PC-9 (cell line): ENCODE measurements around the gene SPSB2. TPM values are rescaled to one million over a fixed set of nuclear protein-coding genes. Genes with fewer than 3 reads are reported as not detected.

ENCODE experiments used
- Bru-seq: library from RNA; stranded (reverse); fragments of 400-500 nt; gene quantifications from one replicate; lab custom pipeline; 2021; lab: Mats Ljungman, UMichigan
- BruChase-seq, 2 experiments: library from RNA; stranded (reverse); fragments of 400-500 nt; gene quantifications; one replicate each; lab custom pipeline; 2021; lab: Mats Ljungman, UMichigan
- BruUV-seq: library from RNA; stranded (reverse); fragments of 400-500 nt; replicated peaks from 2 replicates; lab custom pipeline; 2021; lab: Mats Ljungman, UMichigan
- CTCF ChIA-PET: fragments of 300-600 bp; sonication (Branson Sonifier 250); formaldehyde crosslinking; loops from one replicate; lab custom pipeline; 2022; ENCODE audit warnings: antibody characterized with exemption; lab: Charles Lee
- POLR2A ChIA-PET: fragments of 300-600 bp; sonication (Branson Sonifier 250); formaldehyde crosslinking; loops from one replicate; lab custom pipeline; 2022; ENCODE audit warnings: antibody characterized with exemption; ENCODE audit not compliant: unreplicated experiment; lab: Charles Lee
- DNase-seq, 2 experiments: peaks; one replicate each; pipeline versions ENCODE4 v3.0.0 to v3.0.0-alpha.2; 2015 to 2022; ENCODE audit warnings: mixed read lengths in 1 of 2
- H2AFZ ChIP-seq: fragments of 200-600 bp; sonication (generic); 2 replicates; pipeline ENCODE4 v1.8.1; 2017; ENCODE audit warnings: antibody characterized with exemption
- H3F3A ChIP-seq: fragments of 200-600 bp; sonication (generic); 2 replicates; pipeline ENCODE4 v1.8.1; 2017; ENCODE audit warnings: antibody characterized with exemption, mild to moderate bottlenecking, low read depth; ENCODE audit not compliant: insufficient read depth
- H3K27ac ChIP-seq: fragments of 200-600 bp; sonication (generic); 2 replicates; pipeline ENCODE4 v1.6.1; 2016; ENCODE audit warnings: mixed run types
- H3K27me3 ChIP-seq: fragments of 200-600 bp; sonication (generic); 2 replicates; pipeline ENCODE4 v1.6.1; 2016; ENCODE audit warnings: low read depth, mixed run types; ENCODE audit not compliant: insufficient read depth
- H3K36me3 ChIP-seq: fragments of 200-600 bp; sonication (generic); 2 replicates; pipeline ENCODE4 v1.6.1; 2016; ENCODE audit warnings: low read depth, mixed run types
- H3K4me1 ChIP-seq: fragments of 200-600 bp; sonication (generic); replicated peaks from 2 replicates; pipeline ENCODE4 v1.6.1; 2016; ENCODE audit warnings: mixed run types; ENCODE audit not compliant: insufficient read depth
- H3K4me2 ChIP-seq: fragments of 200-600 bp; sonication (generic); 2 replicates; pipeline ENCODE4 v1.6.1; 2017; ENCODE audit warnings: mixed run types
- H3K4me3 ChIP-seq: fragments of 200-600 bp; sonication (generic); 2 replicates; pipeline ENCODE4 v1.6.1; 2016; ENCODE audit warnings: mixed run types
- H3K79me2 ChIP-seq: fragments of 200-600 bp; sonication (generic); 2 replicates; pipeline ENCODE4 v1.6.1; 2017; ENCODE audit warnings: low read depth, mixed run types
- H3K9me2 ChIP-seq: fragments of 200-600 bp; sonication (generic); 2 replicates; pipeline ENCODE4 v1.8.1; 2017; ENCODE audit warnings: mild to moderate bottlenecking; ENCODE audit not compliant: insufficient read depth
- H3K9me3 ChIP-seq: fragments of 200-600 bp; sonication (generic); 2 replicates; pipeline ENCODE4 v1.8.1; 2016; ENCODE audit warnings: low read depth; ENCODE audit not compliant: insufficient read depth
- H4K20me1 ChIP-seq: fragments of 200-600 bp; sonication (generic); 2 replicates; pipeline ENCODE4 v1.8.1; 2017; ENCODE audit not compliant: insufficient read depth
- EZH2 ChIP-seq: fragments of 200-600 bp; sonication (generic); IDR thresholded peaks from 2 replicates; pipeline ENCODE4 v1.8.0; 2017; ENCODE audit warnings: antibody characterized with exemption, low read depth
- intact Hi-C: fragments of 100-400 bp; cut with micrococcal nuclease; formaldehyde crosslinking; loops from one replicate; pipeline ENCODE4 v1.10.0; 2022; ENCODE audit not compliant: unreplicated experiment
- long read RNA-seq: library from polyadenylated mRNA; stranded (forward); transcript quantifications from one replicate; pipeline ENCODE4 v2.0.0, GENCODE V29; 2022
- total RNA-seq: library from RNA; stranded (reverse); gene quantifications from 2 replicates; pipeline ENCODE4 v1.2.3, GENCODE V29; 2021
- TF ChIP-seq, protein P1 (sequence below): fragments of 200-600 bp; sonication (generic); conservative IDR thresholded peaks from 2 replicates; pipeline ENCODE4 v1.6.1; 2017; ENCODE audit warnings: mixed run types, antibody characterized with exemption, mild to moderate bottlenecking, moderate library complexity

The SPSB2 gene, protein sequence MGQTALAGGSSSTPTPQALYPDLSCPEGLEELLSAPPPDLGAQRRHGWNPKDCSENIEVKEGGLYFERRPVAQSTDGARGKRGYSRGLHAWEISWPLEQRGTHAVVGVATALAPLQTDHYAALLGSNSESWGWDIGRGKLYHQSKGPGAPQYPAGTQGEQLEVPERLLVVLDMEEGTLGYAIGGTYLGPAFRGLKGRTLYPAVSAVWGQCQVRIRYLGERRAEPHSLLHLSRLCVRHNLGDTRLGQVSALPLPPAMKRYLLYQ
- total RNA-seq = 28.9 and 30.1 TPM in 2 replicates
- Bru-seq, nascent RNA = percentile 73 among the genes with signal in this experiment
- percentile 74 among the genes with signal in this experiment for BruChase-seq, experiment 1, labeled RNA remaining after a 2-hour chase
- BruChase-seq, experiment 2, labeled RNA remaining after a 6-hour chase = percentile 67 among the genes with signal in this experiment
- long read RNA-seq, partial matches to known transcripts = 15 of 19 reads
- long read RNA-seq, other reads (novel, unspliced or antisense) = 3 of 19 reads

GRCh38 chr12:6873094-6874014 lies at the start of gene SPSB2:
Gene SPSB2 (minus strand): TSS chr12:6873303. CDS start chr12:6872901, 402 bp downstream.
- peak within 1 kb of the TSS; percentile 96 for H3K4me2 ChIP-seq
- peak within 1 kb of the TSS; percentile 84 for H2AFZ ChIP-seq
- H3K4me1 ChIP-seq = peaks cover 36% of the 10 kb centered on the region
- H3K36me3 ChIP-seq = peaks cover 12% of the 10 kb centered on the region; the same call in 1 of the 2 replicates
- intact Hi-C loops = loop anchor here (1.0 to 5.0 kb wide), 8 partner anchors 18 to 257 kb away; partner anchors contain the start of genes C1R, CDCA3, CLSTN3 and ENO2
- H3K9me2 ChIP-seq = no peaks in the 10 kb centered on the region
- TF ChIP-seq EZH2 = no peak
- TF ChIP-seq, protein P1, sequence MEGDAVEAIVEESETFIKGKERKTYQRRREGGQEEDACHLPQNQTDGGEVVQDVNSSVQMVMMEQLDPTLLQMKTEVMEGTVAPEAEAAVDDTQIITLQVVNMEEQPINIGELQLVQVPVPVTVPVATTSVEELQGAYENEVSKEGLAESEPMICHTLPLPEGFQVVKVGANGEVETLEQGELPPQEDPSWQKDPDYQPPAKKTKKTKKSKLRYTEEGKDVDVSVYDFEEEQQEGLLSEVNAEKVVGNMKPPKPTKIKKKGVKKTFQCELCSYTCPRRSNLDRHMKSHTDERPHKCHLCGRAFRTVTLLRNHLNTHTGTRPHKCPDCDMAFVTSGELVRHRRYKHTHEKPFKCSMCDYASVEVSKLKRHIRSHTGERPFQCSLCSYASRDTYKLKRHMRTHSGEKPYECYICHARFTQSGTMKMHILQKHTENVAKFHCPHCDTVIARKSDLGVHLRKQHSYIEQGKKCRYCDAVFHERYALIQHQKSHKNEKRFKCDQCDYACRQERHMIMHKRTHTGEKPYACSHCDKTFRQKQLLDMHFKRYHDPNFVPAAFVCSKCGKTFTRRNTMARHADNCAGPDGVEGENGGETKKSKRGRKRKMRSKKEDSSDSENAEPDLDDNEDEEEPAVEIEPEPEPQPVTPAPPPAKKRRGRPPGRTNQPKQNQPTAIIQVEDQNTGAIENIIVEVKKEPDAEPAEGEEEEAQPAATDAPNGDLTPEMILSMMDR = no peak
- no peaks in the 10 kb centered on the region for H3K27me3 ChIP-seq
- no peaks in the 10 kb centered on the region for H3K9me3 ChIP-seq
- BruUV-seq = no TSS peak
- peaks cover 37% of the 10 kb centered on the region for H4K20me1 ChIP-seq
- peak; percentile 91 to 100 for DNase-seq
- POLR2A ChIA-PET = interaction anchor here (0.5 to 2.8 kb wide), 19 partner anchors 9 to 736 kb away, joined by 3 to 20 read pairs (median 4); partner anchors contain the start of genes C12orf57, CDCA3, COPS7A and LRRC23
- H3K4me3 ChIP-seq = peak within 1 kb of the TSS; percentile 84
- CTCF ChIA-PET = interaction anchor here (0.5 to 2.6 kb wide), 15 partner anchors 16 to 260 kb away, joined by 3 to 12 read pairs (median 5); partner anchors contain the start of genes CDCA3, LRRC23 and USP5
- H3K79me2 ChIP-seq = peaks cover 29% of the 10 kb centered on the region
- peaks cover 58% of the 10 kb centered on the region for H3F3A ChIP-seq
- H3K27ac ChIP-seq = peak within 1 kb of the TSS; percentile 37

- TF ChIP-seq, protein P1 = no peak
- no peak for TF ChIP-seq EZH2
- Histone ChIP-seq H4K20me1 (no peaks in the 10 kb centered on the region), H3K36me3 (no peaks in the 10 kb centered on the region), H2AFZ (no peak overlapping the region), H3K4me1 (peaks cover 34% of the 10 kb centered on the region), H3K27me3 (no peaks in the 10 kb centered on the region), H3K9me3 (no peaks in the 10 kb centered on the region), H3K4me2 (no peak overlapping the region), H3K27ac (no peak overlapping the region), H3F3A (peaks cover 28% of the 10 kb centered on the region), H3K9me2 (no peaks in the 10 kb centered on the region), H3K79me2 (peaks cover 10% of the 10 kb centered on the region), H3K4me3 (no peak overlapping the region)
- ChIA-PET POLR2A (interaction anchor here (1.0 to 1.1 kb wide), 2 partner anchors 21 to 31 kb away, joined by 5 to 6 read pairs; partner anchors contain the start of genes C12orf57 and RNU7-1), CTCF (interaction anchor here (0.6 kb wide), 1 partner anchor 169 kb away, joined by 3 read pairs; the partner anchor contains the start of gene MLF2)
- no TSS peak for BruUV-seq
- DNase-seq = no peak
- intact Hi-C loops = no loop called here
These were observed 49.2 kb upstream of the SPSB2 start for GRCh38 chr12:6921996-6922946.
